Caco-2 (cell line): Measurements from ENCODE around the gene S1PR1. TPM values are rescaled to one million over a fixed set of nuclear protein-coding genes. Genes with fewer than 3 reads are reported as not detected.

Source experiments
- BruUV-seq: library from RNA; stranded (reverse); fragments of 400-500 nt; replicated peaks from 2 replicates; lab custom pipeline; 2021; lab: Mats Ljungman, UMichigan
- CTCF ChIA-PET: fragments of 300-600 bp; sonication (Branson Sonifier 250); formaldehyde crosslinking; loops from one replicate; lab custom pipeline; 2022; ENCODE audit warnings: antibody characterized with exemption; lab: Charles Lee
- POLR2A ChIA-PET: fragments of 300-600 bp; sonication (Branson Sonifier 250); formaldehyde crosslinking; loops from one replicate; lab custom pipeline; 2022; ENCODE audit warnings: antibody characterized with exemption; lab: Charles Lee
- DNase-seq, 2 experiments: peaks; one replicate each; pipeline versions ENCODE4 v3.0.0 to v3.0.0-alpha.2; 2020 to 2022
- H3K27me3 ChIP-seq: replicated peaks from 2 replicates; pipeline ENCODE4 v1.6.0; 2011; ENCODE audit warnings: low read length; ENCODE audit not compliant: control insufficient read depth, insufficient read depth
- H3K36me3 ChIP-seq: 2 replicates; pipeline ENCODE4 v1.5.1; 2011; ENCODE audit warnings: low read length; ENCODE audit not compliant: control insufficient read depth, insufficient read depth
- H3K4me1 ChIP-seq: fragments of 250-450 bp; sonication (Bioruptor Pico); 2 replicates; pipeline ENCODE4 v1.5.1; 2020; ENCODE audit warnings: mild to moderate bottlenecking
- H3K4me3 ChIP-seq: 2 replicates; pipeline ENCODE4 v1.5.1; 2011; ENCODE audit warnings: low read depth, mild to moderate bottlenecking, control low read depth, low read length
- H3K9me3 ChIP-seq: fragments of 250-450 bp; sonication (Bioruptor Pico); 2 replicates; pipeline ENCODE4 v1.5.1; 2020; ENCODE audit warnings: mild to moderate bottlenecking, moderate library complexity
- H3K27ac Mint-ChIP-seq: one replicate; pipeline ENCODE4 v1.8.0; 2022; ENCODE audit warnings: mixed read lengths; ENCODE audit not compliant: unreplicated experiment
- H3K27me3 Mint-ChIP-seq: one replicate; pipeline ENCODE4 v1.8.0; 2022; ENCODE audit warnings: mixed read lengths; ENCODE audit not compliant: insufficient read depth, unreplicated experiment
- H3K36me3 Mint-ChIP-seq: one replicate; pipeline ENCODE4 v1.8.0; 2022; ENCODE audit warnings: mild to moderate bottlenecking, mixed read lengths; ENCODE audit not compliant: insufficient read depth, unreplicated experiment
- H3K4me1 Mint-ChIP-seq: one replicate; pipeline ENCODE4 v1.8.0; 2022; ENCODE audit warnings: low read depth, mixed read lengths; ENCODE audit not compliant: unreplicated experiment
- H3K4me3 Mint-ChIP-seq: one replicate; pipeline ENCODE4 v1.8.0; 2022; ENCODE audit warnings: mild to moderate bottlenecking, moderate library complexity, mixed read lengths; ENCODE audit not compliant: unreplicated experiment
- H3K9me3 Mint-ChIP-seq: one replicate; pipeline ENCODE4 v1.8.0; 2022; ENCODE audit warnings: mixed read lengths; ENCODE audit not compliant: unreplicated experiment
- intact Hi-C: fragments of 100-400 bp; cut with micrococcal nuclease; formaldehyde crosslinking; loops from one replicate; pipeline ENCODE4 v1.10.0; 2022; ENCODE audit not compliant: unreplicated experiment
- total RNA-seq: library from RNA; stranded (reverse); gene quantifications from 2 replicates; pipeline ENCODE4 v1.2.3, GENCODE V29; 2022
- TF ChIP-seq, protein P1 (sequence below), 2 experiments: fragments of 200-600 bp in 1 of 2; IDR thresholded peaks; 1 replicate in 1 of 2; 2 replicates in 1 of 2; pipeline versions ENCODE4 v1.5.1 to v1.8.0; 2011 to 2022; ENCODE audit warnings: antibody characterized with exemption in 1 of 2, control low read depth in 1 of 2, inconsistent platforms in 1 of 2, low read depth in 1 of 2, low read length in 1 of 2, mild to moderate bottlenecking in 1 of 2, moderate library complexity in 1 of 2; ENCODE audit not compliant: insufficient read depth in 1 of 2, severe bottlenecking in 1 of 2, unreplicated experiment in 1 of 2

The S1PR1 gene
- total RNA-seq, 1 experiment from 2014 or later, result not detected

GRCh38 chr1:101288491-101288944, 51.7 kb downstream of the S1PR1 start:
- H3K27me3 Mint-ChIP-seq, result peaks cover 6% of the 10 kb centered on the region
- TF ChIP-seq, protein P1, sequence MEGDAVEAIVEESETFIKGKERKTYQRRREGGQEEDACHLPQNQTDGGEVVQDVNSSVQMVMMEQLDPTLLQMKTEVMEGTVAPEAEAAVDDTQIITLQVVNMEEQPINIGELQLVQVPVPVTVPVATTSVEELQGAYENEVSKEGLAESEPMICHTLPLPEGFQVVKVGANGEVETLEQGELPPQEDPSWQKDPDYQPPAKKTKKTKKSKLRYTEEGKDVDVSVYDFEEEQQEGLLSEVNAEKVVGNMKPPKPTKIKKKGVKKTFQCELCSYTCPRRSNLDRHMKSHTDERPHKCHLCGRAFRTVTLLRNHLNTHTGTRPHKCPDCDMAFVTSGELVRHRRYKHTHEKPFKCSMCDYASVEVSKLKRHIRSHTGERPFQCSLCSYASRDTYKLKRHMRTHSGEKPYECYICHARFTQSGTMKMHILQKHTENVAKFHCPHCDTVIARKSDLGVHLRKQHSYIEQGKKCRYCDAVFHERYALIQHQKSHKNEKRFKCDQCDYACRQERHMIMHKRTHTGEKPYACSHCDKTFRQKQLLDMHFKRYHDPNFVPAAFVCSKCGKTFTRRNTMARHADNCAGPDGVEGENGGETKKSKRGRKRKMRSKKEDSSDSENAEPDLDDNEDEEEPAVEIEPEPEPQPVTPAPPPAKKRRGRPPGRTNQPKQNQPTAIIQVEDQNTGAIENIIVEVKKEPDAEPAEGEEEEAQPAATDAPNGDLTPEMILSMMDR (IDR thresholded peaks at IDR 0.05; ENCODE audit: insufficient read depth in 1 of 2, low read depth in 1 of 2, low read length in 1 of 2, severe bottlenecking in 1 of 2, unreplicated experiment in 1 of 2), result peak; percentile 64 to 71
- ChIA-PET POLR2A (no interaction called here), CTCF (interaction anchor here (0.6 to 1.1 kb wide), 3 partner anchors 50 to 200 kb away, joined by 3 to 11 read pairs (median 4); no protein-coding TSS in a partner anchor)
- Histone ChIP-seq H3K4me1 (no peaks in the 10 kb centered on the region), H3K9me3 (no peaks in the 10 kb centered on the region), H3K27me3 (no peaks in the 10 kb centered on the region), H3K4me3 (no peak overlapping the region), H3K36me3 (no peaks in the 10 kb centered on the region)
- intact Hi-C loops, result loop anchor here (1.0 to 2.0 kb wide), 4 partner anchors 49 to 367 kb away; no protein-coding TSS in a partner anchor
- H3K4me3 Mint-ChIP-seq, result no peak overlapping the region
- H3K9me3 Mint-ChIP-seq, result no peaks in the 10 kb centered on the region
- H3K27ac Mint-ChIP-seq, result no peak overlapping the region
- peak; percentile 48 to 61 for DNase-seq
- BruUV-seq, result no TSS peak
- no peaks in the 10 kb centered on the region for H3K36me3 Mint-ChIP-seq
- H3K4me1 Mint-ChIP-seq, result no peaks in the 10 kb centered on the region

GRCh38 chr1:101290119-101290921, 53.5 kb downstream of the S1PR1 start:
- Histone ChIP-seq H3K9me3 (no peaks in the 10 kb centered on the region), H3K36me3 (no peaks in the 10 kb centered on the region), H3K4me1 (no peaks in the 10 kb centered on the region), H3K4me3 (no peak overlapping the region), H3K27me3 (no peaks in the 10 kb centered on the region)
- no peak for DNase-seq
- BruUV-seq, result no TSS peak
- CTCF ChIA-PET, result interaction anchor here (0.6 kb wide), 1 partner anchor 40 kb away, joined by 3 read pairs; no protein-coding TSS in a partner anchor
- Mint-ChIP-seq H3K9me3 (no peaks in the 10 kb centered on the region), H3K27ac (no peak overlapping the region), H3K4me1 (no peaks in the 10 kb centered on the region), H3K4me3 (no peak overlapping the region), H3K36me3 (no peaks in the 10 kb centered on the region), H3K27me3 (peaks cover 6% of the 10 kb centered on the region)
- TF ChIP-seq, protein P1 (IDR thresholded peaks at IDR 0.05; ENCODE audit: insufficient read depth in 1 of 2, low read depth in 1 of 2, low read length in 1 of 2, severe bottlenecking in 1 of 2, unreplicated experiment in 1 of 2), result no peak
- intact Hi-C loops, result no loop called here
- POLR2A ChIA-PET, result no interaction called here

Other genes starting within 250 kb of the S1PR1 start
- 23.8 and 25.6 TPM in 2 replicates for gene DPH5, start 211.2 kb upstream of the S1PR1 start, total RNA-seq